GM23338 (cell line): Measurements from ENCODE around the gene ZNF577. TPM values are rescaled to one million over a fixed set of nuclear protein-coding genes. Genes with fewer than 3 reads are reported as not detected.

Experiments used
- ATAC-seq: fragments of 200-7000 bp; cut with Tn5 transposase; 3 replicates; pipeline ENCODE4 v1.9.1; 2020
- DNase-seq: peaks from one replicate; pipeline ENCODE4 v3.0.0-alpha.2; 2015; ENCODE audit warnings: low spot score
- H2AFZ ChIP-seq: fragments of 200-600 bp; sonication (generic); 2 replicates; pipeline ENCODE4 v1.8.0; 2016; ENCODE audit warnings: antibody characterized with exemption, mild to moderate bottlenecking, moderate library complexity
- H3F3A ChIP-seq: fragments of 200-600 bp; sonication (generic); replicated peaks from 2 replicates; pipeline ENCODE4 v1.8.0; 2017; ENCODE audit warnings: antibody characterized with exemption, mixed run types, low read depth
- H3K27ac ChIP-seq: fragments of 200-600 bp; sonication (generic); 2 replicates; pipeline ENCODE4 v1.6.1; 2016; ENCODE audit warnings: low read depth
- H3K27me3 ChIP-seq: fragments of 200-600 bp; sonication (generic); 2 replicates; pipeline ENCODE4 v1.8.0; 2016; ENCODE audit warnings: mild to moderate bottlenecking, mixed run types, moderate library complexity; ENCODE audit not compliant: insufficient read depth
- H3K36me3 ChIP-seq: fragments of 200-600 bp; sonication (generic); 2 replicates; pipeline ENCODE4 v1.8.0; 2016; ENCODE audit warnings: mild to moderate bottlenecking; ENCODE audit not compliant: insufficient read depth
- H3K4me1 ChIP-seq: fragments of 200-600 bp; sonication (generic); 2 replicates; pipeline ENCODE4 v1.8.0; 2016; ENCODE audit warnings: mild to moderate bottlenecking, moderate library complexity; ENCODE audit not compliant: insufficient read depth
- H3K4me2 ChIP-seq: fragments of 200-600 bp; sonication (generic); 2 replicates; pipeline ENCODE4 v1.7.1; 2017; ENCODE audit warnings: mixed run types
- H3K4me3 ChIP-seq: fragments of 200-600 bp; sonication (generic); 2 replicates; pipeline ENCODE4 v1.6.1; 2016; ENCODE audit warnings: mixed run types
- H3K79me2 ChIP-seq: fragments of 200-600 bp; sonication (generic); replicated peaks from 2 replicates; pipeline ENCODE4 v1.8.0; 2017; ENCODE audit warnings: mild to moderate bottlenecking; ENCODE audit not compliant: insufficient read depth
- H3K9me2 ChIP-seq: fragments of 200-600 bp; sonication (generic); 2 replicates; pipeline ENCODE4 v1.8.0; 2017; ENCODE audit not compliant: insufficient read depth
- H4K20me1 ChIP-seq: fragments of 200-600 bp; sonication (generic); replicated peaks from 2 replicates; pipeline ENCODE4 v1.8.0; 2017; ENCODE audit warnings: mild to moderate bottlenecking; ENCODE audit not compliant: insufficient read depth
- H3K27ac Mint-ChIP-seq: 2 replicates; pipeline ENCODE4 v1.8.0; 2020; ENCODE audit warnings: inconsistent platforms, mild to moderate bottlenecking, moderate library complexity, mixed read lengths
- H3K27me3 Mint-ChIP-seq: 3 replicates; pipeline ENCODE4 v1.8.0; 2022; ENCODE audit warnings: low read depth, mild to moderate bottlenecking, moderate library complexity, mixed read lengths, inconsistent platforms; ENCODE audit not compliant: insufficient read depth, poor library complexity
- H3K36me3 Mint-ChIP-seq: 3 replicates; pipeline ENCODE4 v1.8.0; 2021; ENCODE audit warnings: low read depth, mild to moderate bottlenecking, inconsistent platforms, moderate library complexity, mixed read lengths
- H3K4me1 Mint-ChIP-seq: 3 replicates; pipeline ENCODE4 v1.8.0; 2020; ENCODE audit warnings: mild to moderate bottlenecking, inconsistent platforms, mixed read lengths
- H3K4me3 Mint-ChIP-seq: 3 replicates; pipeline ENCODE4 v1.8.0; 2021; ENCODE audit warnings: moderate library complexity, mild to moderate bottlenecking, inconsistent platforms, mixed read lengths
- H3K9me3 Mint-ChIP-seq: 3 replicates; pipeline ENCODE4 v1.8.0; 2020; ENCODE audit warnings: moderate library complexity, mild to moderate bottlenecking, inconsistent platforms, mixed read lengths
- CTCF ChIP-seq, 2 experiments: fragments of 200-600 bp in 1 of 2; sonication (generic) in 1 of 2; conservative IDR thresholded peaks; 2 replicates each; pipeline versions ENCODE4 v1.5.1 to v1.6.1; 2016 to 2017; ENCODE audit warnings: antibody characterized with exemption in 2 of 2, low read depth in 2 of 2, mild to moderate bottlenecking in 2 of 2, moderate library complexity in 1 of 2
- ETS1 ChIP-seq: IDR thresholded peaks from 2 replicates; pipeline ENCODE4 v1.6.1; 2016; ENCODE audit warnings: antibody characterized with exemption
- EZH2 ChIP-seq: fragments of 200-600 bp; sonication (generic); IDR thresholded peaks from one replicate; pipeline ENCODE4 v1.8.0; 2017; ENCODE audit warnings: antibody characterized with exemption, mild to moderate bottlenecking, low read depth; ENCODE audit not compliant: unreplicated experiment
- EZH2phosphoT487 ChIP-seq: fragments of 200-600 bp; sonication (generic); IDR thresholded peaks from one replicate; pipeline ENCODE4 v1.8.1; 2018; ENCODE audit warnings: antibody characterized with exemption; ENCODE audit not compliant: unreplicated experiment
- JUNB ChIP-seq: IDR thresholded peaks from one replicate; pipeline ENCODE4 v1.6.1; 2016; ENCODE audit warnings: antibody characterized with exemption; ENCODE audit not compliant: unreplicated experiment
- NANOG ChIP-seq: IDR thresholded peaks from 2 replicates; pipeline ENCODE4 v1.6.1; 2016; ENCODE audit warnings: antibody characterized with exemption, borderline replicate concordance
- POLR2AphosphoS5 ChIP-seq: IDR thresholded peaks from 2 replicates; pipeline ENCODE4 v1.6.1; 2016; ENCODE audit warnings: antibody characterized with exemption, low read depth
- REST ChIP-seq: IDR thresholded peaks from one replicate; pipeline ENCODE4 v1.6.1; 2018; ENCODE audit warnings: antibody characterized with exemption; ENCODE audit not compliant: unreplicated experiment
- STAT1 ChIP-seq: IDR thresholded peaks from one replicate; pipeline ENCODE4 v1.6.1; 2016; ENCODE audit warnings: antibody characterized with exemption; ENCODE audit not compliant: unreplicated experiment
- ZNF114 ChIP-seq: fragments of 250-450 bp; sonication (Bioruptor Pico); IDR thresholded peaks from 2 replicates; pipeline ENCODE4 v1.5.0; 2020; ENCODE audit warnings: mild to moderate bottlenecking, moderate library complexity
- ZNF331 ChIP-seq: fragments of 250-450 bp; sonication (Bioruptor Pico); IDR thresholded peaks from 2 replicates; pipeline ENCODE4 v1.5.0; 2020; ENCODE audit warnings: low read depth, mild to moderate bottlenecking, moderate library complexity
- ZNF462 ChIP-seq: fragments of 250-450 bp; sonication (Bioruptor Pico); IDR thresholded peaks from 2 replicates; pipeline ENCODE4 v1.5.0; 2020; ENCODE audit warnings: mild to moderate bottlenecking, moderate library complexity
- polyA plus RNA-seq: library from polyadenylated mRNA; unstranded; fragments of >200 nt; fragmentation: Nextera tagmentation; extraction: Ambion mirVana; gene quantifications from 2 replicates; pipeline ENCODE4 v1.2.1, GENCODE V29; 2016
- total RNA-seq: library from RNA; depleted of rRNA; stranded (reverse); fragments of >200 nt; shearing (Covaris generic); gene quantifications from 2 replicates; pipeline ENCODE4 v1.2.3, GENCODE V29; 2014

ZNF577 gene
- total and polyA plus RNA-seq, 2 experiments from 2014 or later = 18.3 to 37.7 TPM

GRCh38 chr19:51889934-51890333 is 2.2 kb upstream of the ZNF577 start:
- ATAC-seq (no peak), DNase-seq (no peak)
- H3K4me3 ChIP-seq = no peak overlapping the region

More at GRCh38 chr19:51889934-51890333, 2.2 kb upstream of the ZNF577 start:
- Histone ChIP-seq H3K9me2 (0 out of 2 replicates have a peak, but pooled peaks cover 3% of the 10 kb centered on the region), H3K4me2 (no peak overlapping the region), H4K20me1 (no peaks in the 10 kb centered on the region), H2AFZ (no peak overlapping the region), H3K4me1 (peaks cover 8% of the 10 kb centered on the region; the same call in 1 of the 2 replicates), H3K36me3 (peaks cover 63% of the 10 kb centered on the region), H3K27me3 (no peaks in the 10 kb centered on the region), H3F3A (peaks cover 52% of the 10 kb centered on the region), H3K27ac (no peak overlapping the region), H3K79me2 (peaks cover 72% of the 10 kb centered on the region)
- TF ChIP-seq REST = no peak
- TF ChIP-seq EZH2phosphoT487 = no peak
- TF ChIP-seq STAT1 = no peak
- no peak for TF ChIP-seq JUNB
- no peak for TF ChIP-seq EZH2
- TF ChIP-seq ETS1 = no peak
- TF ChIP-seq POLR2AphosphoS5 = no peak
- TF ChIP-seq ZNF462 (CRISPR knock-in tag) = no peak
- TF ChIP-seq NANOG = no peak
- TF ChIP-seq ZNF114 (CRISPR knock-in tag) = no peak
- TF ChIP-seq CTCF (conservative IDR thresholded peaks at IDR 0.05; ENCODE audit: low read depth in 2 of 2) = no peak
- no peak for TF ChIP-seq ZNF331 (CRISPR knock-in tag)
- Mint-ChIP-seq H3K36me3 (peaks cover 95% of the 10 kb centered on the region), H3K4me1 (peaks cover 16% of the 10 kb centered on the region; the same call in 2 of the 3 replicates), H3K4me3 (no peak overlapping the region; the same call in 2 of the 3 replicates), H3K27me3 (peaks cover 32% of the 10 kb centered on the region), H3K27ac (no peak overlapping the region), H3K9me3 (peaks cover 83% of the 10 kb centered on the region)
